CD4-positive, alpha-beta T cell (primary cell): Measurements from ENCODE around the gene ZKSCAN5. TPM values are rescaled to one million over a fixed set of nuclear protein-coding genes. Genes with fewer than 3 reads are reported as not detected.

Experiments used
- ATAC-seq: fragments of 200-7000 bp; cut with Tn5 transposase; one replicate; pipeline ENCODE4 v1.10.0; 2022; ENCODE audit warnings: mild to moderate bottlenecking; ENCODE audit not compliant: poor library complexity
- CTCF ChIA-PET: fragments of 350-600 bp; sonication (Branson Sonifier 250); formaldehyde crosslinking; loops from one replicate; lab custom pipeline; 2021; ENCODE audit warnings: antibody characterized with exemption, inconsistent platforms; lab: Charles Lee
- POLR2A ChIA-PET: fragments of 350-600 bp; sonication (Branson Sonifier 250); formaldehyde crosslinking; loops from one replicate; lab custom pipeline; 2021; ENCODE audit warnings: antibody characterized with exemption, inconsistent platforms; lab: Charles Lee
- DNase-seq, 14 experiments: peaks; one replicate each; pipeline ENCODE4 v3.0.0-alpha.2; 2013 to 2020; ENCODE audit warnings: mixed read lengths in 2 of 14
- H3K27ac ChIP-seq, 2 donors: one replicate each; pipeline versions ENCODE4 v1.5.1 to v1.7.0; 2013; ENCODE audit warnings: low read length in 2 of 2, low read depth in 1 of 2, mild to moderate bottlenecking in 1 of 2
- H3K27me3 ChIP-seq, 2 experiments: 1 replicate in 1 of 2; 2 replicates in 1 of 2; pipeline versions ENCODE4 v1.6.1 to v1.7.0; 2013; ENCODE audit warnings: low read length in 2 of 2, control low read depth in 1 of 2, mild to moderate bottlenecking in 1 of 2, moderate library complexity in 1 of 2; ENCODE audit not compliant: insufficient read depth in 2 of 2, control insufficient read depth in 1 of 2
- H3K36me3 ChIP-seq: one replicate; pipeline ENCODE4 v1.6.1; 2013; ENCODE audit warnings: low read length, control low read depth; ENCODE audit not compliant: insufficient read depth
- H3K4me1 ChIP-seq: one replicate; pipeline ENCODE4 v1.6.1; 2013; ENCODE audit warnings: low read length, control low read depth; ENCODE audit not compliant: insufficient read depth
- H3K4me3 ChIP-seq: one replicate; pipeline ENCODE4 v1.5.1; 2013; ENCODE audit warnings: mild to moderate bottlenecking, low read length, moderate library complexity
- H3K9me3 ChIP-seq, 2 experiments: 1 replicate in 1 of 2; 2 replicates in 1 of 2; pipeline versions ENCODE4 v1.6.1 to v1.7.0; 2013; ENCODE audit warnings: low read length in 2 of 2, mild to moderate bottlenecking in 2 of 2, control low read depth in 1 of 2, moderate library complexity in 1 of 2; ENCODE audit not compliant: control insufficient read depth in 1 of 2, insufficient read depth in 1 of 2
- H3K27ac Mint-ChIP-seq: one replicate; pipeline ENCODE4 v1.8.0; 2020; ENCODE audit warnings: mixed read lengths
- H3K27me3 Mint-ChIP-seq: one replicate; pipeline ENCODE4 v1.8.0; 2021; ENCODE audit warnings: mixed read lengths
- H3K36me3 Mint-ChIP-seq: one replicate; pipeline ENCODE4 v1.8.0; 2021; ENCODE audit warnings: low read depth, mixed read lengths
- H3K4me1 Mint-ChIP-seq: one replicate; pipeline ENCODE4 v1.8.0; 2021; ENCODE audit warnings: low read depth, mixed read lengths
- H3K4me3 Mint-ChIP-seq: one replicate; pipeline ENCODE4 v1.8.0; 2020; ENCODE audit warnings: mild to moderate bottlenecking, mixed read lengths
- H3K9me3 Mint-ChIP-seq: one replicate; pipeline ENCODE4 v1.8.0; 2020; ENCODE audit warnings: mixed read lengths
- intact Hi-C, 2 experiments: fragments of 100-400 bp; cut with DNase I in 1 of 2; cut with micrococcal nuclease in 1 of 2; formaldehyde crosslinking; loops; one replicate each; pipeline versions ENCODE4 v1.15.1 to v1.9.0; 2023 to 2025; cut with DNase I, micrococcal nuclease
- total RNA-seq, 174 experiments: library from RNA in 2 of 174; stranded (reverse) in 2 of 174; gene quantifications; one replicate each; pipeline ENCODE4 v1.2.3 and lab custom pipeline; 2021 to 2026
- TF ChIP-seq, protein P1 (sequence below): fragments of 200-600 bp; IDR thresholded peaks from one replicate; pipeline ENCODE4 v1.8.0; 2022; ENCODE audit warnings: antibody characterized with exemption, mild to moderate bottlenecking

The ZKSCAN5 gene
- total RNA-seq, 2 experiments from 2014 or later, result 3.8 to 4.4 TPM

DNA sequence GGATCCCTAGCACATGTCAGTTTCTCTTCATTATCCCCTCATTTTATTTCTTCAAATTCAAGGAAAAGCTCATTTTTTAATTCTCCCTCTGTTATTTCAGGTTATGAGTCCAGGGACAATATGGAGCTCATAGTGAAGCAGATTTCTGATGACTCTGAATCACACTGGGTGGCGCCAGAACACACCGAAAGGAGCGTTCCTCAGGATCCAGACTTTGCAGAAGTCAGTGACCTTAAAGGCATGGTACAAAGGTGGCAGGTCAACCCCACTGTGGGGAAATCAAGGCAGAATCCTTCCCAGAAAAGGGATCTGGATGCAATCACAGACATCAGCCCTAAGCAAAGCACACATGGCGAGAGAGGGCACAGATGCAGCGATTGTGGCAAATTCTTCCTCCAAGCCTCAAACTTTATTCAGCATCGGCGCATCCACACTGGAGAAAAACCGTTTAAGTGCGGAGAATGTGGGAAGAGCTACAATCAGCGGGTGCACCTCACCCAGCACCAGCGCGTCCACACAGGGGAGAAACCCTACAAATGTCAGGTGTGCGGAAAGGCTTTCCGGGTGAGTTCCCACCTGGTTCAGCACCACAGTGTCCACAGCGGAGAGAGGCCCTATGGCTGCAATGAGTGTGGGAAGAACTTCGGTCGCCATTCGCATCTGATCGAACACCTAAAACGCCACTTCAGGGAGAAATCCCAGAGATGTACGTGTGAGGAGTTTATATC lies 21.4 kb downstream of the ZKSCAN5 start:
- H3K9me3 ChIP-seq, result peaks cover 6 to 13% of the 10 kb centered on the region in 2 experiments
- no peak overlapping the region for H3K4me3 Mint-ChIP-seq
- no peak overlapping the region for H3K4me3 ChIP-seq
- DNase-seq, result peak in 11 of 14 experiments; percentile 3 to 46 (median 22)
- ChIA-PET POLR2A (interaction anchor here (0.8 kb wide), 1 partner anchor 34 kb away, joined by 3 read pairs; no protein-coding TSS in a partner anchor), CTCF (interaction anchor here (0.6 to 0.9 kb wide), 2 partner anchors 8 to 11 kb away, joined by 3 read pairs; no protein-coding TSS in a partner anchor)
- no peak overlapping the region for H3K27ac ChIP-seq
- peaks cover 64% of the 10 kb centered on the region for H3K36me3 Mint-ChIP-seq
- TF ChIP-seq, protein P1, sequence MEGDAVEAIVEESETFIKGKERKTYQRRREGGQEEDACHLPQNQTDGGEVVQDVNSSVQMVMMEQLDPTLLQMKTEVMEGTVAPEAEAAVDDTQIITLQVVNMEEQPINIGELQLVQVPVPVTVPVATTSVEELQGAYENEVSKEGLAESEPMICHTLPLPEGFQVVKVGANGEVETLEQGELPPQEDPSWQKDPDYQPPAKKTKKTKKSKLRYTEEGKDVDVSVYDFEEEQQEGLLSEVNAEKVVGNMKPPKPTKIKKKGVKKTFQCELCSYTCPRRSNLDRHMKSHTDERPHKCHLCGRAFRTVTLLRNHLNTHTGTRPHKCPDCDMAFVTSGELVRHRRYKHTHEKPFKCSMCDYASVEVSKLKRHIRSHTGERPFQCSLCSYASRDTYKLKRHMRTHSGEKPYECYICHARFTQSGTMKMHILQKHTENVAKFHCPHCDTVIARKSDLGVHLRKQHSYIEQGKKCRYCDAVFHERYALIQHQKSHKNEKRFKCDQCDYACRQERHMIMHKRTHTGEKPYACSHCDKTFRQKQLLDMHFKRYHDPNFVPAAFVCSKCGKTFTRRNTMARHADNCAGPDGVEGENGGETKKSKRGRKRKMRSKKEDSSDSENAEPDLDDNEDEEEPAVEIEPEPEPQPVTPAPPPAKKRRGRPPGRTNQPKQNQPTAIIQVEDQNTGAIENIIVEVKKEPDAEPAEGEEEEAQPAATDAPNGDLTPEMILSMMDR, result no peak
- intact Hi-C loops, result loop anchor here in 1 of 2 experiments (5.0 kb wide), 1 partner anchor 311 kb away; no protein-coding TSS in a partner anchor
- H3K36me3 ChIP-seq, result peaks cover 29% of the 10 kb centered on the region
- H3K4me1 Mint-ChIP-seq, result no peaks in the 10 kb centered on the region
- no peaks in the 10 kb centered on the region for H3K9me3 Mint-ChIP-seq
- H3K27me3 ChIP-seq, result no peaks in the 10 kb centered on the region
- no peaks in the 10 kb centered on the region for H3K27me3 Mint-ChIP-seq
- H3K4me1 ChIP-seq, result peaks cover 4% of the 10 kb centered on the region
- ATAC-seq, result no peak
- H3K27ac Mint-ChIP-seq, result no peak overlapping the region

DNA sequence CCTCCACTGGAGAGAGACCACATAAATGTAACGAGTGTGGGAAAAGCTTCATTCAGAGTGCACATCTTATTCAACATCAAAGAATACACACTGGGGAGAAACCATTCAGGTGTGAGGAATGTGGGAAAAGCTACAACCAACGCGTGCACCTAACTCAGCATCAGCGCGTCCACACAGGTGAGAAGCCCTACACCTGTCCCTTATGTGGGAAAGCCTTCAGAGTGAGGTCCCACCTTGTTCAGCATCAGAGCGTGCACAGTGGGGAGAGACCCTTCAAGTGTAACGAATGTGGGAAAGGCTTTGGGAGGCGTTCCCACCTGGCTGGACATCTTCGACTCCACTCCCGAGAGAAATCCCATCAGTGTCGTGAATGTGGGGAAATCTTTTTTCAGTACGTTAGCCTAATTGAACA lies 26.9 kb downstream of the ZKSCAN5 start:
- H3K36me3 Mint-ChIP-seq, result peaks cover 75% of the 10 kb centered on the region
- H3K27me3 ChIP-seq, result no peaks in the 10 kb centered on the region
- no peak overlapping the region for H3K4me3 ChIP-seq
- H3K27me3 Mint-ChIP-seq, result no peaks in the 10 kb centered on the region
- peaks cover 9% of the 10 kb centered on the region for H3K9me3 Mint-ChIP-seq
- H3K27ac Mint-ChIP-seq, result no peak overlapping the region
- ATAC-seq, result no peak
- peaks cover 4% of the 10 kb centered on the region for H3K4me1 ChIP-seq
- no peaks in the 10 kb centered on the region for H3K4me1 Mint-ChIP-seq
- ChIA-PET CTCF (no interaction called here), POLR2A (interaction anchor here (1.1 kb wide), 1 partner anchor 32 kb away, joined by 3 read pairs; no protein-coding TSS in a partner anchor)
- intact Hi-C loops, result no loop called here
- H3K4me3 Mint-ChIP-seq, result no peak overlapping the region
- H3K36me3 ChIP-seq, result peaks cover 27% of the 10 kb centered on the region
- no peak overlapping the region for H3K27ac ChIP-seq
- TF ChIP-seq, protein P1, result no peak
- H3K9me3 ChIP-seq, result peaks cover 34 to 37% of the 10 kb centered on the region in 2 experiments
- DNase-seq, result no peak

DNA sequence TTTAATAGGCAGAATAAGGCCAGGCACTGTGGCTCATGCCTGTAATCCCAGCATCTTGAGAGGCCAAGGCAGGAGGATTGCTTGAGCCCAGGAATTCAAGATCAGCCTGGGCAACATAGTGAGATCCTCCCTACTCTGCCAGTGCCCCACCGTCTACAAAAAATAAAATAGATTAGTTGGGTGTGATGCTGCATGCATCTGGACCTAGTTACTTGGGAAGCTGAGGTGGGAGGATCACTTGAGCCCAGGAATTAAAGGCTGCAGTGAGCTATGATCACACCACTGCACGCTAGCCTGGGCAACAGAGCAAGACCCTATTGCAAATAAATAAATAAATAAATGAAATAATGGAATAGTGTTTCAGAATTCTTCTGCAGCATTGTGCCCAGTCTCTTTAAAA lies 31.2 kb downstream of the ZKSCAN5 start:
- no peak for ATAC-seq
- peaks cover 40% of the 10 kb centered on the region for H3K36me3 Mint-ChIP-seq
- Histone ChIP-seq H3K4me1 (no peaks in the 10 kb centered on the region), H3K9me3 (peaks cover 41% of the 10 kb centered on the region in 2 experiments), H3K4me3 (no peak overlapping the region), H3K27ac (no peak overlapping the region), H3K36me3 (peaks cover 11% of the 10 kb centered on the region), H3K27me3 (no peaks in the 10 kb centered on the region)
- no peaks in the 10 kb centered on the region for H3K27me3 Mint-ChIP-seq
- H3K4me1 Mint-ChIP-seq, result no peaks in the 10 kb centered on the region
- H3K9me3 Mint-ChIP-seq, result peaks cover 11% of the 10 kb centered on the region
- H3K27ac Mint-ChIP-seq, result no peak overlapping the region
- CTCF ChIA-PET, result no interaction called here
- H3K4me3 Mint-ChIP-seq, result no peak overlapping the region
- intact Hi-C loops, result no loop called here
- DNase-seq, result no peak
- POLR2A ChIA-PET, result no interaction called here
- TF ChIP-seq, protein P1, result no peak
